RWPE2 (cell line): ENCODE data around the gene MYO1A.
"Not testable (repeated sequence)": the region's sequence is repeated elsewhere in the genome, so short reads cannot be mapped to it uniquely, and the experiment has no call there.

Experiments used
- ATAC-seq: fragments of 200-7000 bp; cut with Tn5 transposase; 3 replicates; pipeline ENCODE4 v1.9.1; 2021; ENCODE audit warnings: low read depth
- DNase-seq: peaks from one replicate; pipeline ENCODE4 v3.0.0-alpha.2; 2020; ENCODE audit warnings: low spot score
- H3K27ac ChIP-seq: fragments of 450-650 bp; 2 replicates; pipeline ENCODE4 v1.5.1; 2017; ENCODE audit warnings: mild to moderate bottlenecking; ENCODE audit not compliant: poor library complexity, severe bottlenecking
- H3K27me3 ChIP-seq: fragments of 250-450 bp; sonication (Bioruptor Pico); 2 replicates; pipeline ENCODE4 v1.5.1; 2021; ENCODE audit warnings: mild to moderate bottlenecking, moderate library complexity; ENCODE audit not compliant: insufficient read depth, poor library complexity, severe bottlenecking
- H3K36me3 ChIP-seq: fragments of 250-450 bp; sonication (Bioruptor Pico); 2 replicates; pipeline ENCODE4 v1.5.1; 2020; ENCODE audit warnings: low read depth, mild to moderate bottlenecking, moderate library complexity
- H3K4me1 ChIP-seq: fragments of 250-450 bp; sonication (Bioruptor Pico); 2 replicates; pipeline ENCODE4 v1.5.1; 2021; ENCODE audit warnings: mild to moderate bottlenecking, moderate library complexity; ENCODE audit not compliant: insufficient read depth, poor library complexity, severe bottlenecking
- H3K4me3 ChIP-seq: fragments of 250-450 bp; sonication (Bioruptor Pico); 2 replicates; pipeline ENCODE4 v1.5.1; 2021; ENCODE audit warnings: mild to moderate bottlenecking, moderate library complexity; ENCODE audit not compliant: severe bottlenecking
- H3K9me3 ChIP-seq: fragments of 250-450 bp; sonication (Bioruptor Pico); 2 replicates; pipeline ENCODE4 v1.5.1; 2021; ENCODE audit warnings: mild to moderate bottlenecking, moderate library complexity; ENCODE audit not compliant: severe bottlenecking
- TF ChIP-seq, protein P1 (sequence below): fragments of 450-650 bp; IDR thresholded peaks from one replicate; pipeline ENCODE4 v1.5.1; 2017; ENCODE audit warnings: mild to moderate bottlenecking, moderate library complexity; ENCODE audit not compliant: poor library complexity, severe bottlenecking

The MYO1A gene

DNA sequence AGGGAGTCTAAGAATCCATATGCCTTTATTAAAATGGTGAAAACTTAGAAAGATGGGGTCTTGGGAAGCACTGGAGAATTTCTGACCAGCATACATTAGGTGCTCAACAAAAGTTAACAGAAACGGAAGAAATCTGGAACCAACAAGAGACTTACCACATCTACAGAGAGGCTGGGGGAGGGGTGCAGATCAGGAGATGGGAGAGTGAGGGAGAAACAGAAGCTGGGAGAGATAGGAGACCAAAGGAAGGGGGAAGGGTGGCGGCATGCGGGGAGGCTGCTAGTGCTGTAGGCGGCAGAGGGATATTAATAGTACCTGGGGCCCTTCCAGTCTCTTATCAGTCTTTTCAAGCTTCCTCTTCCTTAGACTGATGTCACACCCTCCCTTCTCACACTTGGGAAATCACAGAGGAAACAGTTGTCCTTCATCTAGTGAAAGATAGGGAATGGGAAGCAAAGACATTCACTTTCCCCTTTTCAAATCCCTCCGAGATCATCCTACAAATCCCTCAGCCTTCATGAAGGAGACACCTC is 61.7 kb downstream of the MYO1A start:
- peaks cover 17% of the 10 kb centered on the region for H3K4me1 ChIP-seq
- H3K27ac ChIP-seq: no peak overlapping the region
- no peak for DNase-seq
- H3K36me3 ChIP-seq: no peaks in the 10 kb centered on the region
- TF ChIP-seq, protein P1, sequence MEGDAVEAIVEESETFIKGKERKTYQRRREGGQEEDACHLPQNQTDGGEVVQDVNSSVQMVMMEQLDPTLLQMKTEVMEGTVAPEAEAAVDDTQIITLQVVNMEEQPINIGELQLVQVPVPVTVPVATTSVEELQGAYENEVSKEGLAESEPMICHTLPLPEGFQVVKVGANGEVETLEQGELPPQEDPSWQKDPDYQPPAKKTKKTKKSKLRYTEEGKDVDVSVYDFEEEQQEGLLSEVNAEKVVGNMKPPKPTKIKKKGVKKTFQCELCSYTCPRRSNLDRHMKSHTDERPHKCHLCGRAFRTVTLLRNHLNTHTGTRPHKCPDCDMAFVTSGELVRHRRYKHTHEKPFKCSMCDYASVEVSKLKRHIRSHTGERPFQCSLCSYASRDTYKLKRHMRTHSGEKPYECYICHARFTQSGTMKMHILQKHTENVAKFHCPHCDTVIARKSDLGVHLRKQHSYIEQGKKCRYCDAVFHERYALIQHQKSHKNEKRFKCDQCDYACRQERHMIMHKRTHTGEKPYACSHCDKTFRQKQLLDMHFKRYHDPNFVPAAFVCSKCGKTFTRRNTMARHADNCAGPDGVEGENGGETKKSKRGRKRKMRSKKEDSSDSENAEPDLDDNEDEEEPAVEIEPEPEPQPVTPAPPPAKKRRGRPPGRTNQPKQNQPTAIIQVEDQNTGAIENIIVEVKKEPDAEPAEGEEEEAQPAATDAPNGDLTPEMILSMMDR: no peak
- ATAC-seq: no peak
- H3K27me3 ChIP-seq: no peaks in the 10 kb centered on the region
- no peak overlapping the region for H3K4me3 ChIP-seq
- no peaks in the 10 kb centered on the region for H3K9me3 ChIP-seq

DNA sequence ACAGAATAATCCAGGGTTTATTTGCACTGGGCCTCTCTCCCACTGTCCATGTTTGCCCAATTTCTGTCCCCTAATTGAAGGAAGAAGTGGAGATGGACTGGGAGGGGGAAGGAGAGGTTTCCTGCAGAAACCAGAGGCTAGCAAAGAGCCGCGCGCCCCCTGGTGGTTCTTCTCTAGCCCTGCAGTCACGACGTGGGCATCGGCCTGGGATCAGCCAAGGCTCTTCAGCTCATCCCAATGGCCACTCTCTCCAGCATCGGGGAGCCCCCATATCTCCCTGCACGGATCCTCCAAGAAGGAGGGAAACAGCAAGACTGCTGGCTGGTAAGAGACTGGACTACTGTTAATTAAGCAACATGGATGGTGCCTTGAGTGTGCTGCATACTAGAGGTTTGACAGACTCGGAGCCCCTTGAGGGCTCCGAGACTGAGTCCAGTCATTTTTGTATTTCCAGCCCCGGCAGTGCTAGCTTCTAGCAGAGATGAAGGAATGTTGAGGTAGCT is 62.3 kb downstream of the MYO1A start:
- Histone ChIP-seq H3K36me3 (no peaks in the 10 kb centered on the region), H3K27ac (peak overlapping the region; percentile 87), H3K4me1 (peaks cover 17% of the 10 kb centered on the region), H3K27me3 (no peaks in the 10 kb centered on the region), H3K4me3 (no peak overlapping the region), H3K9me3 (no peaks in the 10 kb centered on the region)
- DNase-seq: no peak
- TF ChIP-seq, protein P1: peak; percentile 96
- ATAC-seq: peak; percentile 21; the same call in 2 of the 3 replicates

DNA sequence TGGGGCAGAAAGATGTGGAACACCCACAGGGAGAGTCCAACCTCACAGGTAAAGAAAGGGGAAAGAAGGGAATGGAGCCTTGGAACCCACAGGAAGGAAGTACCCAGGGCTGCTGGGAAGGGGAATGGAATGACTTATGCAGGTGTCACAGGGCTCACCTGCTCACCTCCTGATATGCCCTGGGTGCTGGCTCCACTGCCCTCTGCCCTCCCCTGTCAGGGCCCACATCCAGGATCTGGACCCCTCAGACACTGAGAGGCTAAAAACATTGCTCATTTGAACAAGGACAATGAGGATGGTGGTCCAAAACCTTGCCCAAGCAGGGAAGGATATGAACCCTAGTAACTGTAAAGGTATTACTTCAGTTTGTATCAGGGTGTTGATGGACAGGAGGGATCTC is 62.9 kb downstream of the MYO1A start:
- ATAC-seq: no peak
- TF ChIP-seq, protein P1: no peak
- no peaks in the 10 kb centered on the region for H3K27me3 ChIP-seq
- no peak for DNase-seq
- peak overlapping the region; percentile 87 for H3K27ac ChIP-seq
- no peaks in the 10 kb centered on the region for H3K9me3 ChIP-seq
- H3K36me3 ChIP-seq: no peaks in the 10 kb centered on the region
- no peak overlapping the region for H3K4me3 ChIP-seq
- H3K4me1 ChIP-seq: peaks cover 17% of the 10 kb centered on the region

DNA sequence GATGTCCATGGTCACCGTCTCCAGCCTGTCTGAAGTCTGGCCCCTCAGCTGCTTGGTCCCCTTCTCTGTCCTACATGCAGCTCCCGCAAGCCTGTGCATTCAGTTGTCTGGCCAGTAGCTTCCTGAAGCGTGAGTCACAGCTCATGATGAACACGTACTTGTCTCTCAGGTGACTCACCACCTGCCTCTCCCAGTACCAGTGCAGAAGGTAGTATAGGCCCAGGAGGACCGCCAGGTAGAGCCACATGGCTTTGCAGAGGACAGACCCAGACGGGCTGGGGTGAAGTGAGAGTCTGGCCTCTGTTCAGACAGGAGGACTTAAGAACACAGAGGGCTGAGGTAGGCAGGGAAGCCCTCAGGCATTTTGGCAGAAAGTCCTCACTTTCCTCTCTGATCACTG is 64.2 kb downstream of the MYO1A start:
- Histone ChIP-seq H3K27ac (peak overlapping the region; percentile 87), H3K4me1 (peaks cover 17% of the 10 kb centered on the region)
- not testable (repeated sequence) for H3K27me3 ChIP-seq, H3K36me3 ChIP-seq, H3K4me3 ChIP-seq, H3K9me3 ChIP-seq
- TF ChIP-seq, protein P1: peak; percentile 26
- peak; percentile 99 for ATAC-seq
- DNase-seq: peak; percentile 97

DNA sequence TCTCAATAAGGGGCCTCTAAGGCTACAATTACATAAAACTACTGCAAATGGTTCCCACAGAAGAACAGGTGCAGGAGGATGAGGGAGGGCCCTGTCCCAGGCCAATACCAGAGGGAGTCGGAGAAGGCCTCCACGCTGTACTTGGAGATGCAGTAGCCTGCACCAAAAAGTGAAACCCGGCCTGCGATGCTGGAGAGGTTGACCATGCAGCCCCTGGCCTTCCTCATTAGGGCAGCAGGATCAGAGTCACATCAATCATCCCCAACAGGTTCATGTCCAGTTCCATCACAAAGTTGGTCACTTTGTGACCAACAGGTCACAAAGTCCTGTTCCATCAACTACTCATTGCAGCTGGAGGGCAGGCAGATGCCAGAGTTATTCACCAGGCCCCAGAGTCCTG is 66.5 kb downstream of the MYO1A start:
- TF ChIP-seq, protein P1: no peak

DNA sequence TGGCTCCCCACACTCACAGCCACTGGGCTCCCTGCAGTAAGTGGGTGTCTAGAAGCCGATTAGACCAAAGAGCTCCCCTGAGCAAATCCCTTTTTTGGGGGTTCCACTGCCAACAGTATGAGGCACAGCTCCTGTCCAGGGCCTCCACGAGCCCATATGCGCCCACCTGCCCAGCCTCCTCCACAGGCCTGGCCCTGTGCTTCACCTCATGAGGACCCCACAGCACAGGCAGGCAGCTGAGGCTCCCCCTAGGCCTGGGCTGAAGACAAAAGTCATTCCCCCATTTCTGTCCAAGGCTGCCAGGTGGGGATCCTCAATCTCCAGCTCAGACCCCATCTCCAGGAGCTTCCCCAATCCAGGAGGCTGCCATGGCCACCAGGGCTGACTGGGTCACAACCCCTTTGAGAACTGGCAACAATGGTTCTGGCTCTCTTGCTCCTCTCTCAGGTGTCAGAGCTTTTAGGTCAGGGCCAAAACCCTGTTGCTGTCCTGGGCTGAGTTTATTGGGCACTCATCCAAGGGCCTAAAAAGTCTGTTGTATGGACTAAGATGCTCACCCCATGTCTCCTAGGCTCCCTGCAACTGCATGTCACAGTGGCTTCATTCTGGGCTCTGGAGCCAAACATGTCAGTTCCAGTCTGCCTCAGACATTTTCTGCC is 67.2 kb downstream of the MYO1A start:
- not testable (repeated sequence) for H3K36me3 ChIP-seq, DNase-seq, H3K27me3 ChIP-seq, ATAC-seq, H3K4me3 ChIP-seq, H3K27ac ChIP-seq, H3K9me3 ChIP-seq
- peaks cover 17% of the 10 kb centered on the region for H3K4me1 ChIP-seq

More for the DNA sequence above, 66.5 kb downstream of the MYO1A start:
- no peaks in the 10 kb centered on the region for H3K36me3 ChIP-seq
- no peak overlapping the region for H3K27ac ChIP-seq
- H3K27me3 ChIP-seq: no peaks in the 10 kb centered on the region
- peaks cover 17% of the 10 kb centered on the region for H3K4me1 ChIP-seq
- H3K9me3 ChIP-seq: no peaks in the 10 kb centered on the region
- DNase-seq (no peak), ATAC-seq (no peak)
- H3K4me3 ChIP-seq: no peak overlapping the region
